GM18517 (cell line): ENCODE data around the gene CDH13.

Source experiments
- ATAC-seq: cut with Tn5 transposase; IDR thresholded peaks from one replicate; pipeline ENCODE4 v1.9.1; 2021; ENCODE audit warnings: mild to moderate bottlenecking, moderate library complexity; ENCODE audit not compliant: unreplicated experiment

The CDH13 gene

DNA sequence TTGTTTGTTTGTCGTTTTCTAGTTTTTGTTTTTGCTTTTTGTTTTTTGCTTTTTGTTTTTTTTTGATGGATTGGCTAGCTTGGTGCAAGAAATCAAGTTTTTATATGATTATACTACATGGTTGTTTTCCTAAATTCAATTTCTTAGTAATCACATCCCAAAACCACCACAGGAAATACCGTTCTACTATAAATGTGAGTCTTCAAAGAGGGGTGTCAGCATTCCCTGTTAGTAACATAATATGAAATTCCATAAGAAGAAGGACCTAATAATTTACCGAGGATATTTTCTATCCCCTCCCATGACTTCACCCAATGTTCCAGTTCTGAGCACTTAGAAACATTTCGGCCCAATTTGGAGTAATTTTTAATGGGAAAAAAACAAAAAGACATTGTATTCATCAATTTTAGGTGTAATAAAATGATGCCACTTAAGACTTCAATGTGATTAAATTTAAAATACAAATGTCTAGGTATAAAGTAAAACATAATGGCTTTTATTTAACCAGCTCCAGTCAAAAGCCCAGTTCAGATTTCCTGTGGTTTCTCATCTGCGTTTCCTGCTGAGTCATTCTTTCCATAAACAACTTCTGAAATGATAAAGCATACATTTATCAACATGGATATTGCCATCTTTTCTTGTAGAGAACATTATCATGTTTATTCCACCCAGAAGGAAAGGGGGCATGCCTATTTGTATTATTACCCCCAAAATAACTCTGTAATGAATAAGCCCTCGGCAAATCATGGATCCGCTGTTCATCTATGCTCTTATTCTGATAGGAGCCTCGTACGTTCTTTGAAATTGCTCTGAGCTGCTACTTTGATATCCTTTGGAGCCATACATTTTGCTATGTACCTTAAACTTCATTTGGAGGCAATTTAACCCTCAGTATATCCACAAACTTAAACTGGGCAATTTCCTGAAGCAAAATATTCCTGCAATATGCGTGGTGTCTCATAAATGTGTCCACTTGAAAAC, 1209.1 kb downstream of the CDH13 start:
- ATAC-seq: no peak

DNA sequence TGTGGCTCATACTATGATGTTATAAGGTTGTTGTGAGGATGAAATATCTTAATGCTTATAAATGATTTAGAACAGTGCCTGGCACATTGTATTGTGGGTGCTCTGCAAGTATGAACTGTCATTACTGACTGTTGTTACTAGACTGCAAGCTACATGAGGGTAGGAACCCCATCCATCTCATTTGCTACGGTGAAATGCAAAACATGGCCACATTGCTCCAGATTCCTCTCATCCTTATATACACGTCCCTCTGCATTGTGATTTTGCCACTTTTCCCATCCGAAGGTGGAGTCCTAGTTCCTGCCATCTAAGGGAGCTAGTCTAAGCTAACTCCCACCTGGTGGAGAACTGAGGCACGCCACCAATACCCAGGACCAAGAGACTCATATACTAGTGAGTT, 1210.8 kb downstream of the CDH13 start:
- no peak for ATAC-seq

DNA sequence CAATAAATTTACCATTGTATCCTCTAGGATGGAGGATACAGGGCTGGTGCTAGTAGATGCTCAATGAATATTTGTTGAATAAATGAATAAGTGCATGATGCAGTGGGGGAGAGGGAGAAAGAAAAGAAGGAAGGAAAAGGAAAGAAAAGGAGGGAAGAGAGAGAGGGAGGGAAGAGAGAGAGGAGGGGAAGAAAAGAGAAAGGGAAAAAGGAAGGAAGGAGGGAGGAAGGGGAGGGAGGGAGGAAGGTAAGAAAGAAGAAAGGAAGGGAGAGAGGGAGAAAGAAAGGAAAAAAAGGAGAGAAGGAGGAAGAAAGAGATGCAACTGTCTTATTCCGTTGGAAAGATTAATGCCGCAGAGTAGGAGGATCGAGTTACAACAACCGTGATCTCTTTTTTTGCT, 1211.4 kb downstream of the CDH13 start:
- ATAC-seq: no peak

DNA sequence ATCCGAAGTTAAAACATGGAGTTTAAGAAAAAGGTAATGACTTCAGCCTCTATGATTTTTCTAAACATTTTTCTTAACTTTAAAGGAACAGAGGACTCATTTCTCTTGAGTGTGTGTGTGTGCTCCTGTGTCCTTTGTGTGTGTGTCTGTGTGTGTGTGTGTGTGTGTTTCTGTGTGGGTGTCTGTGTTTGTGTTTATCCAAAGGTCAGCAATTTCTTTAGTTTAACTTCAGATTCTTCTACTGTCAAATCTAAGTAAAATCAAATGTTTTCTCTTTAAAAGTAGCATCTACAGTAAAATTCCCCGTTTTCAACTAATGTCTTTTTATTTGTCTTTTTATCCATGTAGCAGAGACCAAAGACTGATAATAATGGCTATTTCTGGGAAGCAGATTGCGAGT, 1212.8 kb downstream of the CDH13 start:
- ATAC-seq: no peak

DNA sequence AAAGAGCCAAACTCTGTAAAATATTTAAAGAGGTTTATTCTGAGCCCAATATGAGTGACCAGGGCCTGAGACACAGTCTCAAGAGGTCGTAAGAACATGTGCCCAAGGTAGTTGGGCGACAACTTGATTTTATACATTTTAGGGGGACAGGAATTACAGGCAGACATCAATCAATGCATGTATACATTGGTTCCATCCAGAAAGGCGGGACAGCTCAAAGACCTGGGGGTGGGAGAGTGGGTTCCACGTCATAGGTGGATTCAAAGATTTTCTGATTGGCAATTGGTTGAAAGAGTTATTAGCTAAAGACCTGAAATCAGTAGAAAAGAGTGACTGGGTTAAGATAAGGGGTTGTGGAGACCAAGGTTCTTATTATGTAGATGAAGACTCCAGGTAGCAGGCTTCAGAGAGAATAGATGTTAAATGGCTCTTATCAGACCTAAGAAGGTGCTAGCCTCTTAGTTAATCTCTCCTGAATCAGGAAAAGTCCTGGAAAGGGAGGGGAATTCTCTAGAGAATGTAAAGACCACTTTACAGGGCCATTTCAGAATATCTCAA, 1213.4 kb downstream of the CDH13 start:
- no peak for ATAC-seq

GRCh38 chr16:83842291-83842690, 1215.5 kb downstream of the CDH13 start:
- ATAC-seq: no peak

GRCh38 chr16:83842756-83843507, 1216.2 kb downstream of the CDH13 start:
- ATAC-seq: no peak

DNA sequence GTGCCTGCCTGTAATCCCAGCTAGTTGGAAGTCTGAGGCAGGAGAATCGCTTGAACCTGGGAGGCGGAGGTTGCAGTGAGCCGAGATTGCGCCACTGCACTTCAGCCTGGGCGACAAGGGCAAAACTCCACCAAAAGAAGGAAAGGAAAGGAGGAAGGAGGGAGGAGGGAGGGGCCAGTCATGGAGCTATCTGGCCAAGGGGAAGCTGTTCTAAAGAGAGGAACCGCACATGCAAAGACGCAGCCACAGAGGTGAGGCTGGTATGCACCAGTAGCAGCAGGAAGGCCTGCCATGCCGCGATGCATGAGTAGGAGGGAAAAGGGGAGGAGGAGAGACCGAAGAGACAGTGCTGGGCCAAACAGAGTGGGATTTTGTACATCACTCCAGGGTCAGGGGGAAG, 1216.9 kb downstream of the CDH13 start:
- no peak for ATAC-seq

DNA sequence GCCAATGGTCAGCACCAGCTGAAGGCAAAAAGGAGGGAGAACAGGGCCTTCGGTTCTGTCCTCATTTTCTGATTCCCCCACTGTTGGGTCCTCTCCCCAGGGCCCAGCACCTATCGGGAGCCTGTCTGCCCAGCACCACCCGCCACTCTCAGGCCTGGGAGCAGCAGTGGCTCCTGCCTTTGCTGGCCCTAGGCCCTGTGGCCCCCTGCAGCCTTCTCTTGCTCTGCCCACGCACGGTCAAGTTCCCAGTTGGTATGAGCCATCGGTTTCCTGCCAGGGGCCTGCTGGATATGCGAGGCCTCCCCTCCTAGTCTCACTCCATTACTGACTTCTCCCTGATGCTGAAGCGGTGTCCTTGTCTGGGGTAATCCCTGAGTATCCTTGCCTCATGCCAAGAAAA, 1218.5 kb downstream of the CDH13 start:
- ATAC-seq: no peak

GRCh38 chr16:83847371-83848225, 1220.8 kb downstream of the CDH13 start:
- ATAC-seq: no peak

- no peak for ATAC-seq
These were observed 1222.7 kb downstream of the CDH13 start for GRCh38 chr16:83849421-83849820.
